Measurements from ENCODE around the gene MAP3K10. TPM values are rescaled to one million over a fixed set of nuclear protein-coding genes. Genes with fewer than 3 reads are reported as not detected.
A peak's percentile ranks its signal among the peaks of the same experiment; 100 is the strongest.

The MAP3K10 gene
- total and polyA plus RNA-seq, 9 donors = 4.2 to 12.6 (median 11.0) TPM

DNA sequence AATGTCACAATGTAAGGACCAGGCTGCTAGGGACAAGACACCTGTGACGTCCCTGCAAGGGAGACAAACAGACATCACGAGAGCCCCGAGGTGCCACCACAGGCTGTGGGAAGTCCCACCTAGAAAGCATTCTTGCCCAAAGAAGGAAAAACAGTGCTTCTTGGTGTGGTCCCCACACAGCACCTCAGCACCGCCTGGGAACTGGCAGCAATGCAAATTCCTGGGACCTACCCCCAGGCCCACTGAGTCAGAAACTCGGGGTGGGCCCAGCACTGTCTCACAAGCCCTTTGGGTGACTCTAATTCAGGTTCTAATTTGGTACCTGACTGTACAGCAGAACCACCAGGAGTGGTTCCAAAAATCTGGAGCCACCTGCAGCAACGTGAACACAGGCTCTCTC, 49.1 kb downstream of the MAP3K10 start:
- peaks cover 3% of the 10 kb centered on the region for H3K4me1 ChIP-seq (ENCODE audit: control insufficient read depth, insufficient read depth, low read length)
- no peak for DNase-seq
- 91% methylated on average over 5 of the region's 6 CpGs for WGBS (ENCODE audit: insufficient coverage)
- no peak overlapping the region for H3K4me3 ChIP-seq (ENCODE audit: low read length)
- H3K27ac ChIP-seq (ENCODE audit: low read length) = no peak overlapping the region
- no peaks in the 10 kb centered on the region for H3K9me3 ChIP-seq (replicated peaks; ENCODE audit: control insufficient read depth, low read depth, low read length)
- H3K36me3 ChIP-seq (ENCODE audit: control insufficient read depth, insufficient read depth, low read length) = peaks cover 68% of the 10 kb centered on the region
- H3K27me3 ChIP-seq (ENCODE audit: control insufficient read depth, insufficient read depth, low read length) = no peaks in the 10 kb centered on the region

DNA sequence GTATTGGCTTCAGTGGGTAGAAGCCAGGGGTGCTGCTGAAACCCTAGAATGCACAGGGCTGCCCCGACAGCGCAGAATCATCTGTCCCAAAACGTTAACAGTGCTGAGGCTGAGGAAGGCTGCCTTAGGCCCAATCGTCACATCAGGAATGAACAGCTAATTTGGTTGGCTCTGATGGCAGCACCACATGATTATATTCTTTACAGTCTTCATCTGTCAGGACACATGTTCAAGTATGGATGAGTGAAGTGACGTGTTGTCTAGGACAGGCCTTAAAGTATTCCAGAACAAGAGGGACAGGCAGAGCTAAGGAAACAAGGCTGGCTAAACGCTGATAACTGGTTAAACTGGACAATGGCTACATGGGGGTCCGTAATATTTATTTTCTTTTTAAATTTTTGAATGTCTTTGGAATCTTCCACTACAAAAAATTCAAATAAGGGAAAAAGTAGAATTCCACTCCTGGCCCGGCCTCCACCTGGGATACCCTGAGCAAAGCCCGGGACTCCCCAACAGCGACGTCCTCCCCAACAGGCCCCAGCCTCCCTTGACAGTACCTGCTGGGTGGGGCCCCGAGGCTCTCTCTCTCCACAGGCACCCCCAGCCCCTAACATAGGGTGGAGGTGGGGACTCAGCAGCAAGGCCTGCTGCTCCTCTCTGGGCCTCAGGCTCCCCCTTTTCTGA, 50.0 kb downstream of the MAP3K10 start:
- H3K9me3 ChIP-seq (replicated peaks; ENCODE audit: control insufficient read depth, low read depth, low read length) = no peaks in the 10 kb centered on the region
- no peak overlapping the region for H3K4me3 ChIP-seq (ENCODE audit: low read length)
- H3K4me1 ChIP-seq (ENCODE audit: control insufficient read depth, insufficient read depth, low read length) = peaks cover 6% of the 10 kb centered on the region
- H3K27ac ChIP-seq (ENCODE audit: low read length) = no peak overlapping the region
- 100% methylated on average over 2 of the region's 12 CpGs for WGBS (ENCODE audit: insufficient coverage)
- no peak for DNase-seq
- H3K27me3 ChIP-seq (ENCODE audit: control insufficient read depth, insufficient read depth, low read length) = no peaks in the 10 kb centered on the region
- H3K36me3 ChIP-seq (ENCODE audit: control insufficient read depth, insufficient read depth, low read length) = peaks cover 60% of the 10 kb centered on the region

DNA sequence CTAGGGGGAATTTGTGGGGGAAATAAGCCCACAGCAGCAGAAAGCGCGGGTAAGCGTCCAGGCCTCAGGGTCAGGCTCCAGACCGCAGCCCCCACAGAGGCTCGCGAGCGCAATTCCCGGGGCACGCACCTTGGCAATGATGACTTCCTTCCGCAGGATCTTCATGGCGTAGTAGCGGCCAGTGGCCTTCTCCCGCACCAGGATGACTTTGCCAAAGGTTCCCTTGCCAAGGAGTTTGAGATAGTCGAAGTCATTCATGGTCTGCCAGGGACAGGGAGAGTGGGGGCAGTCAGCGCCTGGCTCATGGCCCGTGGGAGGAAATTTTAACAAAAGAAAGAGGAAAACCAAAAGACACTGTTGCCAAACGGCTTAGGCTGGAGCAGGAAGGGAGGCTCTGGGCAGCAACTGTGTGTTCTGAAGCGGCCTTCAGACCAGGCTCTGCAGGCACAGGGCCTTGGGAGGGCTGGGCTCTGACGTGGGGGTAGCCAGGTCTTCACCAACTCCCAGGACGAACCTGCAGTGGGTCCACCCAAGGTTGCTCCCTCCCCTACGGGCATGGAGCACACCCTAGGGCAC, 50.7 kb downstream of the MAP3K10 start:
- H3K4me3 ChIP-seq (ENCODE audit: low read length) = no peak overlapping the region
- H3K4me1 ChIP-seq (ENCODE audit: control insufficient read depth, insufficient read depth, low read length) = peaks cover 6% of the 10 kb centered on the region
- WGBS (ENCODE audit: insufficient coverage) = 54% methylated on average over 21 of the region's 21 CpGs
- H3K9me3 ChIP-seq (replicated peaks; ENCODE audit: control insufficient read depth, low read depth, low read length) = no peaks in the 10 kb centered on the region
- no peak overlapping the region for H3K27ac ChIP-seq (ENCODE audit: low read length)
- H3K27me3 ChIP-seq (ENCODE audit: control insufficient read depth, insufficient read depth, low read length) = no peaks in the 10 kb centered on the region
- H3K36me3 ChIP-seq (ENCODE audit: control insufficient read depth, insufficient read depth, low read length) = peaks cover 54% of the 10 kb centered on the region
- peak; percentile 73 for DNase-seq

DNA sequence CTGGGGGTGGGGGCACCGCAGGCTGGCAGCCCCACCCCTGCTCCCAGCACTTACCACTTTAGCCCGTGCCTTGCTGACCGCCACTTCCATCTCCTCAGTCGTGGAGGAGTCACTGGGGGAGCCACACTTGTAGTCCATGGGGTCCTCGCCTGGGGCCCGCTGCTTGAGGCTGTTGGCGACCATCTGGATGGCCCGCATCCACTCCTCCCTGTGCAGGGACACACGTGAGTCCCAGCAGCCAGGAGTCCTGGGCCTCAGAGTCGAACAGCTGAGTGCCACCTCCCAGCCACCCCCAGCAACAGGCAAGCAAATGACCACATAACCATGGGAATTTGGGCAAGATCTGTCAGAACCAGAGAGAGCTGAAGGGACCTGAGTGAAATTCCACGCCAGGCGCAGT, 51.3 kb downstream of the MAP3K10 start:
- Histone ChIP-seq H3K4me3 (ENCODE audit: low read length) (no peak overlapping the region), H3K4me1 (ENCODE audit: control insufficient read depth, insufficient read depth, low read length) (peaks cover 6% of the 10 kb centered on the region), H3K27me3 (ENCODE audit: control insufficient read depth, insufficient read depth, low read length) (no peaks in the 10 kb centered on the region), H3K9me3 (replicated peaks; ENCODE audit: control insufficient read depth, low read depth, low read length) (no peaks in the 10 kb centered on the region), H3K27ac (ENCODE audit: low read length) (no peak overlapping the region), H3K36me3 (ENCODE audit: control insufficient read depth, insufficient read depth, low read length) (peaks cover 53% of the 10 kb centered on the region)
- DNase-seq = no peak
- WGBS (ENCODE audit: insufficient coverage) = 81% methylated on average over 9 of the region's 12 CpGs

DNA sequence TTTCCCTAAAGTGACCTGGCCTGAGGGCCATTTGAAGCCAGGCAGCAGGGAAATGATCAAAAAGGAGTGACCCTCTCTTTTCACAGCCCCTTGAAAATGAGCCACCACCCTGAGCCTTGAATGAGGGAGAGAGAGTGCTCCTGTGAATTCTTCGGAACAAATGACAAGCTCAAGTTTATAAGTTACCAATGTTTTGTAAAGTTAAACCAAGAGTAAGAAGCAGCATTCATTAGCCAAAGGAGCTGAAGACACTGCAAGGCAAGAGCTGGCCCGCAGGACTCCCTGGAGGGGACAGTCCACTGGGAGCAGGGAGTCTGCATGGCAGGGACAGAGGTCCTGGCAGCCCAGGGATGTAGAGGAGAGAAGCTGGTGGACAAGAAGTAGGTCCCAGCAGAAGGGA, 52.0 kb downstream of the MAP3K10 start:
- H3K4me1 ChIP-seq (ENCODE audit: control insufficient read depth, insufficient read depth, low read length) = peaks cover 6% of the 10 kb centered on the region
- WGBS (ENCODE audit: insufficient coverage) = 100% methylated on average over 2 of the region's 2 CpGs
- no peak for DNase-seq
- H3K36me3 ChIP-seq (ENCODE audit: control insufficient read depth, insufficient read depth, low read length) = peaks cover 50% of the 10 kb centered on the region
- no peak overlapping the region for H3K4me3 ChIP-seq (ENCODE audit: low read length)
- no peaks in the 10 kb centered on the region for H3K27me3 ChIP-seq (ENCODE audit: control insufficient read depth, insufficient read depth, low read length)
- H3K27ac ChIP-seq (ENCODE audit: low read length) = no peak overlapping the region
- no peaks in the 10 kb centered on the region for H3K9me3 ChIP-seq (replicated peaks; ENCODE audit: control insufficient read depth, low read depth, low read length)

DNA sequence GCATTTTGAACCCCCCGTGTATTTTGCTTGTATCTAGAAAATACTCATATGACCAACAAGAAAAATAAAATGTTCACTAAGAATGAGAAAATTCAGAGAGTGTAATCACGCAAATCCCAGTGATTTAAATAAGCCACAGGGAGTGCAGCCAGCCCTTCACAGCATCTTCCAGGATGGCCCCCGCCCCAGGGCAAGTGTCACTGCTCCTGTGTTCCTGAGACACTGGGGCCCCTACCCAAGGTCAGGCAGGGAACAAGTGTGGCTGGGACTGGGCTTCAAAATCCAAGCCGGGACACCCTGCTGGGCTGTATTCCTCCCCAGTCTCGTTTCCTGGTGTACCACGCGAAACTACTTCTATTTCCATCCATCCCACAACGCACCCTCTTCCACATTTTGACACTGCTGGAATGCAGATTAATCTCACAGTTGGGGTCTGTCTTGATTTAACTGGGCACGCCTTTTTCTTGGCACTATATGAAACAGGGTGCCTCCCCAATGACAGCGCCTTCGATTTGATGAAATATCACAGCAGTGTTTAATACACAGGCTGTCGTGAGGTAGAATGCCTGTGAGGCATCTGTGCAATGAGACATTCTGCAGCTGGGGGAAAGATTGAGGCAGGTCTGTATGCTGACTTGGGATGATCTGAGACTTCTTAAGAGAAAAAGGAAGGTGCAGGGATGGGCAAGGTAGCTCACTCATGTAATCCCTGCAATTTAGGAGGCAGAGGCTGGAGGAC, 53.5 kb downstream of the MAP3K10 start:
- H3K4me3 ChIP-seq (ENCODE audit: low read length) = no peak overlapping the region

DNA sequence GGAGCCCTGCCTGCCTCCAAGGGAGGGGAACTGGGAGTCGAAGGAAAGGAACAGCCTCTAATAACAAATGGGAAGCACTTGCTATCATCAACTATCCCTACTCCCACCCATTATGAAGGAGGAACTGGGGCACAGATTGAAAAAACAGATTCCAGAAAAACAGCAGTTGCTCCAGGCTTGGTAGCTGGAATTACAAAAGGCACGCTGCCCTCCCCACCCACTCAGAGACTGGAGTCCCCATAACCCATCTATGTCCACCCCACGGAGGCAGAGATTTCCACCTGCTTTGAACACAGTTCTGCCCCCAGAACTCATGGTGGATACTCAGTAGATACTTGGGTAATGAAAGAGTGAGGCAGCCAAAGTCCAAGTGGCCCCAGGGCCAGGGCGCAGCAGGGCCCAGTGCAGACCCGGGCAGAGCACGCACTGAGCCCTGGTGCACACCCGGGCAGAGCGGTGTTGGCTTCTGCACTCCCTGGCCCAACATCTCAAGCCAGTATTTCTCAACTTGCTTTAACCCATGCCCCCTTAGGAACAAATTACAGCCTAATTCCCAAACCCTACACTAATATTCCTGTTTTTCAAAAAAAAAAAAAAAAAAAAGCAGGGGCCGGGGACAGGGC, 54.4 kb downstream of the MAP3K10 start:
- no peak overlapping the region for H3K4me3 ChIP-seq (ENCODE audit: low read length)
- no peaks in the 10 kb centered on the region for H3K27me3 ChIP-seq (ENCODE audit: control insufficient read depth, insufficient read depth, low read length)
- peaks cover 6% of the 10 kb centered on the region for H3K4me1 ChIP-seq (ENCODE audit: control insufficient read depth, insufficient read depth, low read length)
- H3K27ac ChIP-seq (ENCODE audit: low read length) = no peak overlapping the region
- peaks cover 34% of the 10 kb centered on the region for H3K36me3 ChIP-seq (ENCODE audit: control insufficient read depth, insufficient read depth, low read length)
- WGBS (ENCODE audit: insufficient coverage) = 93% methylated on average over 5 of the region's 9 CpGs
- no peak for DNase-seq
- no peaks in the 10 kb centered on the region for H3K9me3 ChIP-seq (replicated peaks; ENCODE audit: control insufficient read depth, low read depth, low read length)

More for the DNA sequence above, 53.5 kb downstream of the MAP3K10 start:
- no peak overlapping the region for H3K27ac ChIP-seq (ENCODE audit: low read length)
- no peaks in the 10 kb centered on the region for H3K27me3 ChIP-seq (ENCODE audit: control insufficient read depth, insufficient read depth, low read length)
- H3K36me3 ChIP-seq (ENCODE audit: control insufficient read depth, insufficient read depth, low read length) = peaks cover 43% of the 10 kb centered on the region
- H3K4me1 ChIP-seq (ENCODE audit: control insufficient read depth, insufficient read depth, low read length) = peaks cover 6% of the 10 kb centered on the region
- no peaks in the 10 kb centered on the region for H3K9me3 ChIP-seq (replicated peaks; ENCODE audit: control insufficient read depth, low read depth, low read length)
- 72% methylated on average over 10 of the region's 12 CpGs for WGBS (ENCODE audit: insufficient coverage)
- DNase-seq = no peak

DNA sequence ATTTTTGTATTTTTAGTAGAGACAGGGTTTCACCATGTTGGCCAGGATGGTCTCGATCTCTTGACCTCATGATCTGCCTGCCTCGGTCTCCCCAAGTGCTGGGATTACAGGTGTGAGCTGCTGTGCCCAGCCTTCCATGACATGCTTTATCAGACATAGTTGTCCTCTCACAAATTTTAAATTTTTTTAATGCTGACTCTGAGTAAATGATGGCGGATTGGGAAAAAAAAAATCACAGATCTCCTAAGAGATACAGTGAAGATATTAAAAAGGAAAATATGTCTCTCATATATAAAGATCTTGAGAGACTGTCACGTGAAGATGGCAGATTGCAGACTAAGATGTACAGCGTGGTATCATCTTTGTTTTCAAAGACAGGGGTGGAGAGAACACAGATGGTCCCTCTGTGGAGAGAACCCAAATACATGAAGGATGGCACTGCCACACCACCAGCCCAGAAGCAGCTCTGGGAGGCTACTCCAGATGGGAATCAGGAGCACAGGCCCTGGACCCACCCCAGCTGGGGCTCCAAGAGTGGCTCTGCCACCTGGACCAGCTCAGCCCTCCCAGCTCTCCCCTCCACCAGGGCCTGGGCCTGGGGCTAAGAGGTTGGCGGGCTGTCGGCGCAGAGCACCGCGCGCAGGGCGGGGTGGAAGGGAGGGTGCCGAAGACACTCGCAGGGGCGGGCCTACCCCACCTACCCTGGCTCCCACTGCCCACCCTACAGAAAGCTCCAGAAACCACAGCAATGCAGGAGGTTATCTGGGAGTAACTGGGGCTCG, 55.3 kb downstream of the MAP3K10 start:
- Histone ChIP-seq H3K27me3 (ENCODE audit: control insufficient read depth, insufficient read depth, low read length) (no peaks in the 10 kb centered on the region), H3K4me1 (ENCODE audit: control insufficient read depth, insufficient read depth, low read length) (peaks cover 5% of the 10 kb centered on the region), H3K4me3 (ENCODE audit: low read length) (no peak overlapping the region), H3K27ac (ENCODE audit: low read length) (no peak overlapping the region), H3K36me3 (ENCODE audit: control insufficient read depth, insufficient read depth, low read length) (peaks cover 31% of the 10 kb centered on the region), H3K9me3 (replicated peaks; ENCODE audit: control insufficient read depth, low read depth, low read length) (no peaks in the 10 kb centered on the region)
- 90% methylated on average over 3 of the region's 16 CpGs for WGBS (ENCODE audit: insufficient coverage)
- DNase-seq = no peak

DNA sequence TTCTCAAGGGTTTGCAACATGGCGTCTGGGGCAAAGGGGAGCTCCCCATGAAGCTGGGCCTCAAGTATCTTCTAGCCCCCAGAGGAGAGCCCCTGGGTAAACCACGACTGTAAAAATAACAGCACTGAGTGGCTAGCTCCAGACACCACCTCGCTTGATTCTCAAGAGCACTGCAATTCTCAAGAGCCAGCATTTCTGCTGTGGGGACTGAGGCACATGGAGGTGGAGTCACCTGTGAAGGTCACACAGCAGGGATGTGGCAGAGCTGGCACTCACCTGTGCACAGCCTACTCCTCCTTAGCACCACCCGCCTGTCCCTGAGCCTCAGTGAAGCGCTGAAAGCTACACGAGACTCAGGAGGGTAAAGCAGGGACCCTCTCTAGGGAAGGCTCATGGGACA, 56.0 kb downstream of the MAP3K10 start:
- peaks cover 4% of the 10 kb centered on the region for H3K4me1 ChIP-seq (ENCODE audit: control insufficient read depth, insufficient read depth, low read length)
- peaks cover 29% of the 10 kb centered on the region for H3K36me3 ChIP-seq (ENCODE audit: control insufficient read depth, insufficient read depth, low read length)
- DNase-seq = no peak
- no peaks in the 10 kb centered on the region for H3K9me3 ChIP-seq (replicated peaks; ENCODE audit: control insufficient read depth, low read depth, low read length)
- WGBS (ENCODE audit: insufficient coverage) = 83% methylated on average over 3 of the region's 6 CpGs
- no peak overlapping the region for H3K4me3 ChIP-seq (ENCODE audit: low read length)
- no peak overlapping the region for H3K27ac ChIP-seq (ENCODE audit: low read length)
- no peaks in the 10 kb centered on the region for H3K27me3 ChIP-seq (ENCODE audit: control insufficient read depth, insufficient read depth, low read length)

Data from muscle of leg (tissue), 11 donors.